Right ventricle myocardium inferior (tissue), 1 donor: ENCODE results near the gene ESYT2. TPM values are rescaled to one million over a fixed set of nuclear protein-coding genes. Genes with fewer than 3 reads are reported as not detected.
A peak's percentile ranks its signal among the peaks of the same experiment; 100 is the strongest.
"Not testable (repeated sequence)": the region's sequence is repeated elsewhere in the genome, so short reads cannot be mapped to it uniquely, and the experiment has no call there.

Experiments
- ATAC-seq: fragments of 200-7000 bp; cut with Tn5 transposase; one replicate; pipeline ENCODE4 v1.9.1; 2020; ENCODE audit warnings: mild to moderate bottlenecking, moderate library complexity
- DNase-seq: peaks from one replicate; pipeline ENCODE4 v3.0.0; 2021; ENCODE audit errors: missing footprints
- intact Hi-C: fragments of 100-400 bp; cut with DNase I; formaldehyde crosslinking; loops from one replicate; pipeline ENCODE4 v1.11.0; 2022
- total RNA-seq: library from RNA; stranded (reverse); fragmentation: NEBNext Ultra II Directional; extraction: Animal tissue kit (Norgen Biotek cat#: 25700); gene quantifications from one replicate; pipeline ENCODE4 v1.2.1, GENCODE V29; 2021
- donor health status: DM: no; HTN: yes; CAD: no; lungs with severe emphysema.

Gene ESYT2
- total RNA-seq, 1 donor from 2014 or later = 42.5 TPM

- DNase-seq (no peak), ATAC-seq (no peak)
- intact Hi-C loops = no loop called here
Measured at GRCh38 chr7:158723266-158723665, 106.0 kb downstream of the ESYT2 start.

GRCh38 chr7:158722574-158723237, 106.6 kb downstream of the ESYT2 start:
- intact Hi-C loops = no loop called here
- ATAC-seq = no peak
- DNase-seq = no peak

- DNase-seq (no peak), ATAC-seq (no peak)
- intact Hi-C loops = no loop called here
Measured at GRCh38 chr7:158720112-158720511, 109.2 kb downstream of the ESYT2 start.

- ATAC-seq = no peak
- DNase-seq = no peak
- intact Hi-C loops = no loop called here
Measured at GRCh38 chr7:158716802-158717201, 112.5 kb downstream of the ESYT2 start.

- no peak for DNase-seq
- intact Hi-C loops = no loop called here
- no peak for ATAC-seq
Measured at GRCh38 chr7:158710651-158711102, 118.6 kb downstream of the ESYT2 start.

- no peak for ATAC-seq
- no peak for DNase-seq
- intact Hi-C loops = loop anchor here (5.0 to 10.0 kb wide), 2 partner anchors 125 to 157 kb away; no protein-coding TSS in a partner anchor
Measured at GRCh38 chr7:158707610-158708009, 121.7 kb downstream of the ESYT2 start.

- peak; percentile 72 for DNase-seq
- ATAC-seq = no peak
- intact Hi-C loops = loop anchor here (5.0 to 10.0 kb wide), 2 partner anchors 125 to 158 kb away; no protein-coding TSS in a partner anchor
Measured at GRCh38 chr7:158706710-158707590, 122.4 kb downstream of the ESYT2 start.

- DNase-seq (no peak), ATAC-seq (no peak)
- intact Hi-C loops = loop anchor here (5.0 to 10.0 kb wide), 2 partner anchors 126 to 159 kb away; no protein-coding TSS in a partner anchor
Measured at GRCh38 chr7:158706273-158706704, 123.0 kb downstream of the ESYT2 start.

GRCh38 chr7:158705234-158705850, 124.0 kb downstream of the ESYT2 start:
- intact Hi-C loops = loop anchor here (5.0 to 10.0 kb wide), 2 partner anchors 127 to 159 kb away; no protein-coding TSS in a partner anchor
- no peak for DNase-seq
- no peak for ATAC-seq

GRCh38 chr7:158704524-158705233, 124.6 kb downstream of the ESYT2 start, which contains the start of gene NCAPG2:
Gene NCAPG2, minus strand, starts transcription at chr7:158704804. Its CDS starts 2,905 bp downstream, at chr7:158701899.
- intact Hi-C loops = loop anchor here (5.0 to 10.0 kb wide), 2 partner anchors 128 to 160 kb away; no protein-coding TSS in a partner anchor
- peak; percentile 100 for DNase-seq
- ATAC-seq = peak; percentile 99

GRCh38 chr7:158703679-158704523, 125.4 kb downstream of the ESYT2 start:
- intact Hi-C loops = loop anchor here (10.0 kb wide), 1 partner anchor 161 kb away; no protein-coding TSS in a partner anchor
- DNase-seq, ATAC-seq: not testable (repeated sequence)

- ATAC-seq = no peak
- DNase-seq = no peak
- intact Hi-C loops = loop anchor here (10.0 kb wide), 1 partner anchor 162 kb away; no protein-coding TSS in a partner anchor
Measured at GRCh38 chr7:158702944-158703343, 126.4 kb downstream of the ESYT2 start.

GRCh38 chr7:158702196-158702595, 127.1 kb downstream of the ESYT2 start:
- intact Hi-C loops = loop anchor here (10.0 kb wide), 1 partner anchor 163 kb away; no protein-coding TSS in a partner anchor
- ATAC-seq (no peak), DNase-seq (no peak)

- no peak for ATAC-seq
- DNase-seq = no peak
- intact Hi-C loops = loop anchor here (10.0 kb wide), 1 partner anchor 165 kb away; no protein-coding TSS in a partner anchor
Measured at GRCh38 chr7:158700008-158700407, 129.3 kb downstream of the ESYT2 start.

GRCh38 chr7:158699341-158699740, 130.0 kb downstream of the ESYT2 start:
- ATAC-seq (no peak), DNase-seq (no peak)
- intact Hi-C loops = no loop called here

- ATAC-seq = no peak
- intact Hi-C loops = no loop called here
- DNase-seq = no peak
Measured at GRCh38 chr7:158698657-158699195, 130.6 kb downstream of the ESYT2 start.

- ATAC-seq, DNase-seq, intact Hi-C loops: not testable (repeated sequence)
Measured at GRCh38 chr7:158697597-158697996, 131.7 kb downstream of the ESYT2 start.
